Lung (tissue), 12 donors: ENCODE results near the gene PRKAR1B. TPM values are rescaled to one million over a fixed set of nuclear protein-coding genes. Genes with fewer than 3 reads are reported as not detected.
"Not testable (repeated sequence)": the region's sequence is repeated elsewhere in the genome, so short reads cannot be mapped to it uniquely, and the experiment has no call there.

ENCODE experiments used
- ATAC-seq: fragments of 200-7000 bp; cut with Tn5 transposase; one replicate; pipeline ENCODE4 v1.9.1; 2020; ENCODE audit warnings: moderate number of reproducible peaks; ENCODE audit not compliant: insufficient read depth, low FRiP score
- DNase-seq, 3 donors: peaks; one replicate each; pipeline ENCODE4 v3.0.0-alpha.2; 2013 to 2017
- H3K27ac ChIP-seq, 2 donors: one replicate each; pipeline ENCODE4 v1.5.1; 2013; ENCODE audit warnings: mild to moderate bottlenecking in 2 of 2, moderate library complexity in 2 of 2, control low read depth in 1 of 2, inconsistent platforms in 1 of 2, low read depth in 1 of 2, low read length in 1 of 2
- H3K27me3 ChIP-seq, 3 donors: one replicate each; pipeline ENCODE4 v1.5.1; 2013; ENCODE audit warnings: low read length in 2 of 3; ENCODE audit not compliant: control insufficient read depth in 3 of 3, insufficient read depth in 3 of 3
- H3K36me3 ChIP-seq, 4 donors: one replicate each; pipeline ENCODE4 v1.5.1; 2013; ENCODE audit warnings: low read length in 4 of 4, mild to moderate bottlenecking in 1 of 4, moderate library complexity in 1 of 4; ENCODE audit not compliant: control insufficient read depth in 4 of 4, insufficient read depth in 4 of 4
- H3K4me1 ChIP-seq, 5 donors: one replicate each; pipeline ENCODE4 v1.5.1; 2013; ENCODE audit warnings: low read length in 5 of 5, mild to moderate bottlenecking in 2 of 5, moderate library complexity in 1 of 5; ENCODE audit not compliant: control insufficient read depth in 5 of 5, insufficient read depth in 5 of 5
- H3K4me3 ChIP-seq: one replicate; pipeline ENCODE4 v1.5.1; 2013; ENCODE audit warnings: mild to moderate bottlenecking, control low read depth, moderate library complexity
- H3K9ac ChIP-seq, 2 donors: one replicate each; pipeline ENCODE4 v1.5.1; 2013; ENCODE audit warnings: low read length in 2 of 2, control low read depth in 1 of 2; ENCODE audit not compliant: insufficient read depth in 1 of 2
- H3K9me3 ChIP-seq, 4 donors: one replicate each; pipeline ENCODE4 v1.5.1; 2013; ENCODE audit warnings: low read length in 3 of 4, mild to moderate bottlenecking in 1 of 4, moderate library complexity in 1 of 4; ENCODE audit not compliant: control insufficient read depth in 4 of 4, insufficient read depth in 3 of 4
- WGBS, 2 donors: extraction: QIAGEN DNeasy Blood & Tissue Kit; methylation state at CpG; one replicate each; pipeline ENCODE4 v1.1.7; 2013; 5-methylcytosine and 5-hydroxymethylcytosine counted together
- polyA plus RNA-seq, 2 donors: library from polyadenylated mRNA; stranded (reverse); fragments of 200-250 nt; gene quantifications; one replicate each; pipeline ENCODE4 v1.2.1, GENCODE V29; 2013
- total RNA-seq, 2 donors: library from RNA; depleted of rRNA in 1 of 2; stranded (reverse); fragments of >200 nt in 1 of 2; gene quantifications; one replicate each; pipeline ENCODE4 v1.2.1, GENCODE V29; 2014 to 2021
- TF ChIP-seq, protein P1 (sequence below): IDR thresholded peaks from 2 replicates; pipeline ENCODE4 v1.5.1; 2012; ENCODE audit warnings: mild to moderate bottlenecking; ENCODE audit errors: control extremely low read depth, extremely low read depth
- donor health status: control.
- donor health status: control.
- donor health status: Bipolar disorder and iron deficiency.
- donor health status: healthy.
- donor health status: DM: yes; HTN: yes; CAD: no.

PRKAR1B gene
- total and polyA plus RNA-seq, 4 donors = 11.3 to 32.0 (median 16.3) TPM

- Histone ChIP-seq H3K4me3 (no peak overlapping the region), H3K36me3 (peaks cover 0 to 1% (median 0%) of the 10 kb centered on the region in 4 donors), H3K9me3 (peaks cover 0 to under 1% (median 0%) of the 10 kb centered on the region in 4 donors), H3K27me3 (no peaks in the 10 kb centered on the region), H3K4me1 (peaks cover 0 to 10% (median 0%) of the 10 kb centered on the region in 5 donors), H3K9ac (no peak overlapping the region), H3K27ac (no peak overlapping the region)
- TF ChIP-seq, protein P1, sequence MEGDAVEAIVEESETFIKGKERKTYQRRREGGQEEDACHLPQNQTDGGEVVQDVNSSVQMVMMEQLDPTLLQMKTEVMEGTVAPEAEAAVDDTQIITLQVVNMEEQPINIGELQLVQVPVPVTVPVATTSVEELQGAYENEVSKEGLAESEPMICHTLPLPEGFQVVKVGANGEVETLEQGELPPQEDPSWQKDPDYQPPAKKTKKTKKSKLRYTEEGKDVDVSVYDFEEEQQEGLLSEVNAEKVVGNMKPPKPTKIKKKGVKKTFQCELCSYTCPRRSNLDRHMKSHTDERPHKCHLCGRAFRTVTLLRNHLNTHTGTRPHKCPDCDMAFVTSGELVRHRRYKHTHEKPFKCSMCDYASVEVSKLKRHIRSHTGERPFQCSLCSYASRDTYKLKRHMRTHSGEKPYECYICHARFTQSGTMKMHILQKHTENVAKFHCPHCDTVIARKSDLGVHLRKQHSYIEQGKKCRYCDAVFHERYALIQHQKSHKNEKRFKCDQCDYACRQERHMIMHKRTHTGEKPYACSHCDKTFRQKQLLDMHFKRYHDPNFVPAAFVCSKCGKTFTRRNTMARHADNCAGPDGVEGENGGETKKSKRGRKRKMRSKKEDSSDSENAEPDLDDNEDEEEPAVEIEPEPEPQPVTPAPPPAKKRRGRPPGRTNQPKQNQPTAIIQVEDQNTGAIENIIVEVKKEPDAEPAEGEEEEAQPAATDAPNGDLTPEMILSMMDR = no peak
- ATAC-seq = no peak
- 96 to 97% methylated on average over 25 of the region's 25 CpGs for WGBS, 2 donors
- no peak for DNase-seq
Observed at GRCh38 chr7:659306-659847, 67.7 kb downstream of the PRKAR1B start.

GRCh38 chr7:657565-658119, 69.4 kb downstream of the PRKAR1B start:
- H3K9ac ChIP-seq = no peak overlapping the region
- H3K27me3 ChIP-seq = no peaks in the 10 kb centered on the region
- no peak for ATAC-seq
- H3K27ac ChIP-seq = peak overlapping the region in 1 of 2 donors; percentile 70
- H3K9me3 ChIP-seq = peaks cover 0 to 2% (median under 1%) of the 10 kb centered on the region in 4 donors
- H3K4me3 ChIP-seq = no peak overlapping the region
- DNase-seq = peak; percentile 43 to 71 (median 59)
- peaks cover 0 to 5% (median 0%) of the 10 kb centered on the region in 5 donors for H3K4me1 ChIP-seq
- TF ChIP-seq, protein P1 = no peak
- H3K36me3 ChIP-seq = no peaks in the 10 kb centered on the region
- WGBS, 2 donors = 74 to 79% methylated on average over 16 of the region's 16 CpGs

GRCh38 chr7:657010-657409, 70.1 kb downstream of the PRKAR1B start:
- H3K9me3 ChIP-seq, ATAC-seq, H3K36me3 ChIP-seq, H3K9ac ChIP-seq, DNase-seq, H3K27me3 ChIP-seq, H3K4me1 ChIP-seq, H3K4me3 ChIP-seq: not testable (repeated sequence)
- H3K27ac ChIP-seq = peak overlapping the region in 1 of 2 donors; percentile 70
- WGBS, 2 donors = 89 to 92% methylated on average over 3 of the region's 3 CpGs

- Histone ChIP-seq H3K4me3 (no peak overlapping the region), H3K36me3 (no peaks in the 10 kb centered on the region), H3K27me3 (no peaks in the 10 kb centered on the region), H3K9me3 (peaks cover 0 to 5% (median 2%) of the 10 kb centered on the region in 4 donors), H3K4me1 (peaks cover 0 to 5% (median 0%) of the 10 kb centered on the region in 5 donors), H3K27ac (no peak overlapping the region), H3K9ac (no peak overlapping the region)
- ATAC-seq (no peak), DNase-seq (no peak)
- 98 to 99% methylated on average over 4 of the region's 4 CpGs for WGBS, 2 donors
- TF ChIP-seq, protein P1 = no peak
Observed at GRCh38 chr7:655758-656157, 71.3 kb downstream of the PRKAR1B start.
